ENCODE data around the gene THEM4. TPM values are rescaled to one million over a fixed set of nuclear protein-coding genes. Genes with fewer than 3 reads are reported as not detected.

THEM4 gene
- total and polyA plus RNA-seq, 2 experiments from 2014 or later = 13.4 to 20.4 TPM

DNA sequence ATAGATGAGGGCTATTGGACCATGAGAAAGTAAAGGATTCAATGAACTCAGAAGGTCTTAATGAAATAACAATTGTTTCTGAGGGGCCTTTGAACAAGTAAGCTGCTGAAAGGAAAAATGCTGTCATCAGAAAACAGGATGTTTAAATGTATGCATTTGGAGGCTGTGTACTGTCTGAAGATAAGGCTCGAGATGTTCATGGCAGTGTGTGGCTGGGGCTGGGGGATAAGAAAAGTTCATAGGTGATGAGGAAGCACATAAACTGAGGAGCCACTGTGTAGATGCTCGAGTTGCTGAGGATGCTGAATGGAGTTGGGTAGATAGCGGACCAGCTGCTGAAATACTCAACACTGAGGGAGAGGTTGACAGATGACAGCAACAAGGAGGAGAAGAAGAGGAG is 17.8 kb downstream of the THEM4 start:
- no peak overlapping the region for H3K4me3 Mint-ChIP-seq
- H3K27ac Mint-ChIP-seq = no peak overlapping the region
- DNase-seq (ENCODE audit: low spot score) (no peak), ATAC-seq (no peak)
- peaks cover 20% of the 10 kb centered on the region for H3K36me3 Mint-ChIP-seq (ENCODE audit: low read depth)
- H2AFZ ChIP-seq = no peak overlapping the region
- H3K4me1 ChIP-seq (ENCODE audit: insufficient read depth) = no peaks in the 10 kb centered on the region
- no peaks in the 10 kb centered on the region for H3F3A ChIP-seq (replicated peaks; ENCODE audit: low read depth)
- no peak overlapping the region for H3K27ac ChIP-seq (ENCODE audit: low read depth)
- H3K4me3 ChIP-seq = no peak overlapping the region
- no peaks in the 10 kb centered on the region for H3K9me2 ChIP-seq (ENCODE audit: insufficient read depth)
- H3K9me3 Mint-ChIP-seq = peaks cover 4% of the 10 kb centered on the region; the same call in 1 of the 3 replicates
- H3K79me2 ChIP-seq (replicated peaks; ENCODE audit: insufficient read depth) = no peaks in the 10 kb centered on the region
- no peak overlapping the region for H3K4me2 ChIP-seq
- no peaks in the 10 kb centered on the region for H3K27me3 Mint-ChIP-seq (ENCODE audit: insufficient read depth, low read depth, poor library complexity)
- TF ChIP-seq POLR2AphosphoS5 (IDR thresholded peaks at IDR 0.05; ENCODE audit: low read depth) (no peak), ZNF462 (CRISPR knock-in tag; IDR thresholded peaks at IDR 0.05) (no peak), JUNB (IDR thresholded peaks at IDR 0.05; ENCODE audit: unreplicated experiment) (no peak), ETS1 (IDR thresholded peaks at IDR 0.05) (no peak), EZH2phosphoT487 (IDR thresholded peaks at IDR 0.05; ENCODE audit: unreplicated experiment) (no peak), STAT1 (IDR thresholded peaks at IDR 0.05; ENCODE audit: unreplicated experiment) (no peak), NANOG (IDR thresholded peaks at IDR 0.05; ENCODE audit: borderline replicate concordance) (no peak), REST (IDR thresholded peaks at IDR 0.05; ENCODE audit: unreplicated experiment) (no peak), ZNF114 (CRISPR knock-in tag; IDR thresholded peaks at IDR 0.05) (no peak), ZNF331 (CRISPR knock-in tag; IDR thresholded peaks at IDR 0.05; ENCODE audit: low read depth) (no peak), EZH2 (IDR thresholded peaks at IDR 0.05; ENCODE audit: low read depth, unreplicated experiment) (no peak), CTCF (conservative IDR thresholded peaks at IDR 0.05; ENCODE audit: low read depth in 2 of 2) (no peak), CREB1 (CRISPR knock-in tag; IDR thresholded peaks at IDR 0.05; ENCODE audit: low read depth) (no peak)
- H3K4me1 Mint-ChIP-seq = no peaks in the 10 kb centered on the region
- H3K36me3 ChIP-seq (ENCODE audit: insufficient read depth) = peaks cover 17% of the 10 kb centered on the region
- no peaks in the 10 kb centered on the region for H4K20me1 ChIP-seq (replicated peaks; ENCODE audit: insufficient read depth)
- no peaks in the 10 kb centered on the region for H3K27me3 ChIP-seq (ENCODE audit: insufficient read depth)
